HepG2 (cell line): ENCODE data around the gene PREX1. TPM values are rescaled to one million over a fixed set of nuclear protein-coding genes. Genes with fewer than 3 reads are reported as not detected.

Experiments
- CBX1 ChIP-seq: IDR thresholded peaks from one replicate; pipeline ENCODE4 v1.6.1; 2016; ENCODE audit warnings: antibody characterized with exemption, low read depth
- ELF1 ChIP-seq: sonication (generic); formaldehyde crosslinking; IDR thresholded peaks from 2 replicates; pipeline ENCODE4 v1.4.0; 2020; ENCODE audit warnings: missing genetic modification reagents
- ELF3 ChIP-seq: IDR thresholded peaks from 2 replicates; pipeline ENCODE4 v1.6.1; 2016; ENCODE audit warnings: missing genetic modification reagents, missing compliant biosample characterization
- ETV5 ChIP-seq: IDR thresholded peaks from 2 replicates; pipeline ENCODE4 v1.6.1; 2018; ENCODE audit warnings: missing biosample characterization, missing genetic modification reagents, inconsistent platforms, borderline replicate concordance
- FOXP4 ChIP-seq: sonication (generic); formaldehyde crosslinking; IDR thresholded peaks from 2 replicates; pipeline ENCODE4 v1.4.0; 2020; ENCODE audit warnings: missing genetic modification reagents
- KLF16 ChIP-seq, 2 experiments: sonication (generic) in 1 of 2; formaldehyde crosslinking in 1 of 2; IDR thresholded peaks; 2 replicates each; pipeline versions ENCODE4 v1.6.1 to v1.8.0; 2016 to 2023; ENCODE audit warnings: missing genetic modification reagents in 2 of 2, missing compliant biosample characterization in 1 of 2
- ZBTB3 ChIP-seq: sonication (generic); formaldehyde crosslinking; IDR thresholded peaks from 2 replicates; pipeline ENCODE4 v1.4.0; 2020; ENCODE audit warnings: low read depth, mild to moderate bottlenecking, moderate library complexity, missing genetic modification reagents, borderline replicate concordance
- ZNF572 ChIP-seq: sonication (generic); formaldehyde crosslinking; IDR thresholded peaks from 2 replicates; pipeline ENCODE4 v1.5.1; 2020; ENCODE audit warnings: mild to moderate bottlenecking, missing genetic modification reagents
- ZNF770 ChIP-seq: sonication (generic); formaldehyde crosslinking; IDR thresholded peaks from 2 replicates; pipeline ENCODE4 v1.5.0; 2020; ENCODE audit warnings: mild to moderate bottlenecking, missing genetic modification reagents
- polyA plus RNA-seq, 8 experiments: library from polyadenylated mRNA; depleted of rRNA in 3 of 8; stranded (reverse) in 7 of 8; unstranded in 1 of 8; fragments of >200 nt; fragmentation: Illumina TruSeq in 4 of 8; extraction: Trizol in 4 of 8; gene quantifications; 2 replicates each; pipeline versions ENCODE4 v1.2.1 to v1.2.3, GENCODE V29; 2011 to 2016; ENCODE audit warnings: low read depth in 4 of 8, missing spikeins in 1 of 8, mixed read lengths in 1 of 8; ENCODE audit not compliant: insufficient read depth in 1 of 8
- total RNA-seq, 5 experiments: library from RNA; depleted of rRNA; stranded (reverse); fragments of >200 nt; fragmentation: Illumina TruSeq; extraction: Trizol; gene quantifications; 2 replicates each; pipeline ENCODE4 v1.2.3, GENCODE V29; 2016; ENCODE audit warnings: low read depth in 1 of 5
- TF ChIP-seq, protein P1 (sequence below): IDR thresholded peaks from 2 replicates; pipeline ENCODE4 v1.6.1; 2016; ENCODE audit warnings: missing biosample characterization, missing genetic modification reagents, low read depth
- TF ChIP-seq, protein P2 (sequence below): IDR thresholded peaks from 2 replicates; pipeline ENCODE4 v1.6.1; 2016; ENCODE audit warnings: mild to moderate bottlenecking
- TF ChIP-seq, protein P3 (sequence below): sonication (generic); formaldehyde crosslinking; conservative IDR thresholded peaks from 2 replicates; pipeline ENCODE4 v1.4.0; 2020; ENCODE audit warnings: mild to moderate bottlenecking, missing genetic modification reagents, moderate library complexity
- TF ChIP-seq, protein P4 (sequence below): sonication (generic); formaldehyde crosslinking; IDR thresholded peaks from 2 replicates; pipeline ENCODE4 v1.5.1; 2020; ENCODE audit warnings: mild to moderate bottlenecking, missing genetic modification reagents, moderate library complexity

PREX1 gene
- total and polyA plus RNA-seq, 2 of the 13 experiments (the other 11 are each of a cell fraction or from before 2014, with no cell fraction given), result 0.02 to 0.04 TPM

DNA sequence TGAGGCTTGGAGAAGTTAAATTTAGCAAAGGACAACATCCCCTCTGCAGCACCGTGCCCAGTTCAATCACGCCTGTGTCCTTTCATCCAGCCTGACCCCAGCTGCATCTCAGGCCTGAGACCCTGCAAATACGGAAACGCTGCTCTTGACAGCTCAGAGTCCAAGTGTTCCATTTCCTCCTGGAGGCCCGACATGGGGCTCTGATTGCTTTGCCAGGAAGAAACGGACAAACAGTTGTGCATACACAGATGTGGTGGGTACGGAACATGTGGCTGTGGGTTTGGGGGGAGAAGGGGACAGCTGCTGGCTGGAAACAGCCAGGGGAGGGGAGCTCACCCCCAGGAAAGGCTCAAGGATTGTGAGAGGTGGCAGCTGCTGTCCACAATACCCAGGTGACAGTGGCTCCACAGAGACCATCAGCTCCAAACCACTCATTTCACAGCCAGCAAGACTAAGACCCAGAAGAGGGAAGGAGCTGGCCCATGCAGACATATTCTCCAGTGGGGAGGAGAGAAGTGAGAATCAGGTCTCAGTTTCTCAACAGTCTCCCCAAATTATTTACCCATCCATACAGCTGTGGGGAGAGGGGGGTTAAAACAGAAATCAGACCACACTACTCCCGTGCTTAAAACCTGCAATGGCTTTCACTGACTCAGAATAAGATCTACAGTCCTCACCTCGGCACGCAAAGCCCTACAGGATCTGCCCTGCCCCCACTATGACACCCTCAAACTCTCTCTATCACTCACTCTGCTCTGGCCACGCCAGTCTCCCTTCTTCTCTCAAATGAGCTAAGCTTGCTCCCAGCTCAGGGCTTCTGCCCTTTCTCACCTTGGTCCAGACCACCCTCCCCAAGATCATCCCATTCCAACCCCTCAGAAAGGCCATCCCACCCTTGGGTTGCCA, 89.1 kb downstream of the PREX1 start (continued):
- TF ChIP-seq CBX1, result peak; percentile 45
- peak; percentile 77; the same call in 1 of the 2 replicates for TF ChIP-seq ZNF572 (CRISPR knock-in tag)
- TF ChIP-seq FOXP4 (CRISPR knock-in tag), result peak; percentile 73
- peak; percentile 90 for TF ChIP-seq ETV5
- no peak for TF ChIP-seq ZNF770 (CRISPR knock-in tag)
- TF ChIP-seq, protein P1, sequence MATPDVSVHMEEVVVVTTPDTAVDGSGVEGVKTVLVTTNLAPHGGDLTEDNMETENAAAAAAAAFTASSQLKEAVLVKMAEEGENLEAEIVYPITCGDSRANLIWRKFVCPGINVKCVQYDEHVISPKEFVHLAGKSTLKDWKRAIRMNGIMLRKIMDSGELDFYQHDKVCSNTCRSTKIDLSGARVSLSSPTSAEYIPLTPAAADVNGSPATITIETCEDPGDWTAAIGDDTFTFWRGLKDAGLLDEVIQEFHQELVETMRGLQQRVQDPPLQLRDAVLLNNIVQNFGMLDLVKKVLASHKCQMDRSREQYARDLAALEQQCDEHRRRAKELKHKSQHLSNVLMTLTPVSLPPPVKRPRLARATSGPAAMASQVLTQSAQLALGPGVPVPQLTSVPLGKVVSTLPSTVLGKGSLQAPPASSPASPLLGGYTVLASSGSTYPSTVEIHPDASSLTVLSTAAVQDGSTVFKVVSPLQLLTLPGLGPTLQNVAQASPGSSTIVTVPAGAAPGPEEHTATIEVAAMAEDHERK (CRISPR knock-in tag), result no peak
- 0 out of 4 replicates have a peak, but pooled peaks of 1 of the 2 experiments have one; percentile 35 for TF ChIP-seq KLF16 (CRISPR knock-in tag; IDR thresholded peaks at IDR 0.05)
- TF ChIP-seq ELF1 (CRISPR knock-in tag), result peak; percentile 86
- peak; percentile 59; the same call in 1 of the 2 replicates for TF ChIP-seq ZBTB3 (CRISPR knock-in tag)
- TF ChIP-seq, protein P2, sequence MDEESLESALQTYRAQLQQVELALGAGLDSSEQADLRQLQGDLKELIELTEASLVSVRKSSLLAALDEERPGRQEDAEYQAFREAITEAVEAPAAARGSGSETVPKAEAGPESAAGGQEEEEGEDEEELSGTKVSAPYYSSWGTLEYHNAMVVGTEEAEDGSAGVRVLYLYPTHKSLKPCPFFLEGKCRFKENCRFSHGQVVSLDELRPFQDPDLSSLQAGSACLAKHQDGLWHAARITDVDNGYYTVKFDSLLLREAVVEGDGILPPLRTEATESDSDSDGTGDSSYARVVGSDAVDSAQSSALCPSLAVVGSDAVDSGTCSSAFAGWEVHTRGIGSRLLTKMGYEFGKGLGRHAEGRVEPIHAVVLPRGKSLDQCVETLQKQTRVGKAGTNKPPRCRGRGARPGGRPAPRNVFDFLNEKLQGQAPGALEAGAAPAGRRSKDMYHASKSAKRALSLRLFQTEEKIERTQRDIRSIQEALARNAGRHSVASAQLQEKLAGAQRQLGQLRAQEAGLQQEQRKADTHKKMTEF (CRISPR knock-in tag), result peak; percentile 52
- peak; percentile 98 for TF ChIP-seq ELF3 (CRISPR knock-in tag)
- TF ChIP-seq, protein P3, sequence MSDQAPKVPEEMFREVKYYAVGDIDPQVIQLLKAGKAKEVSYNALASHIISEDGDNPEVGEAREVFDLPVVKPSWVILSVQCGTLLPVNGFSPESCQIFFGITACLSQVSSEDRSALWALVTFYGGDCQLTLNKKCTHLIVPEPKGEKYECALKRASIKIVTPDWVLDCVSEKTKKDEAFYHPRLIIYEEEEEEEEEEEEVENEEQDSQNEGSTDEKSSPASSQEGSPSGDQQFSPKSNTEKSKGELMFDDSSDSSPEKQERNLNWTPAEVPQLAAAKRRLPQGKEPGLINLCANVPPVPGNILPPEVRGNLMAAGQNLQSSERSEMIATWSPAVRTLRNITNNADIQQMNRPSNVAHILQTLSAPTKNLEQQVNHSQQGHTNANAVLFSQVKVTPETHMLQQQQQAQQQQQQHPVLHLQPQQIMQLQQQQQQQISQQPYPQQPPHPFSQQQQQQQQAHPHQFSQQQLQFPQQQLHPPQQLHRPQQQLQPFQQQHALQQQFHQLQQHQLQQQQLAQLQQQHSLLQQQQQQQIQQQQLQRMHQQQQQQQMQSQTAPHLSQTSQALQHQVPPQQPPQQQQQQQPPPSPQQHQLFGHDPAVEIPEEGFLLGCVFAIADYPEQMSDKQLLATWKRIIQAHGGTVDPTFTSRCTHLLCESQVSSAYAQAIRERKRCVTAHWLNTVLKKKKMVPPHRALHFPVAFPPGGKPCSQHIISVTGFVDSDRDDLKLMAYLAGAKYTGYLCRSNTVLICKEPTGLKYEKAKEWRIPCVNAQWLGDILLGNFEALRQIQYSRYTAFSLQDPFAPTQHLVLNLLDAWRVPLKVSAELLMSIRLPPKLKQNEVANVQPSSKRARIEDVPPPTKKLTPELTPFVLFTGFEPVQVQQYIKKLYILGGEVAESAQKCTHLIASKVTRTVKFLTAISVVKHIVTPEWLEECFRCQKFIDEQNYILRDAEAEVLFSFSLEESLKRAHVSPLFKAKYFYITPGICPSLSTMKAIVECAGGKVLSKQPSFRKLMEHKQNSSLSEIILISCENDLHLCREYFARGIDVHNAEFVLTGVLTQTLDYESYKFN (CRISPR knock-in tag), result peak; percentile 96
- TF ChIP-seq, protein P4, sequence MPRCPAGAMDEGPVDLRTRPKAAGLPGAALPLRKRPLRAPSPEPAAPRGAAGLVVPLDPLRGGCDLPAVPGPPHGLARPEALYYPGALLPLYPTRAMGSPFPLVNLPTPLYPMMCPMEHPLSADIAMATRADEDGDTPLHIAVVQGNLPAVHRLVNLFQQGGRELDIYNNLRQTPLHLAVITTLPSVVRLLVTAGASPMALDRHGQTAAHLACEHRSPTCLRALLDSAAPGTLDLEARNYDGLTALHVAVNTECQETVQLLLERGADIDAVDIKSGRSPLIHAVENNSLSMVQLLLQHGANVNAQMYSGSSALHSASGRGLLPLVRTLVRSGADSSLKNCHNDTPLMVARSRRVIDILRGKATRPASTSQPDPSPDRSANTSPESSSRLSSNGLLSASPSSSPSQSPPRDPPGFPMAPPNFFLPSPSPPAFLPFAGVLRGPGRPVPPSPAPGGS (CRISPR knock-in tag), result 0 out of 2 replicates have a peak, but pooled peaks have one; percentile 47
